Astrocyte (in vitro differentiated cells and primary cell): ENCODE data around the gene KRT37. TPM values are rescaled to one million over a fixed set of nuclear protein-coding genes. Genes with fewer than 3 reads are reported as not detected.
"Not testable (repeated sequence)": the region's sequence is repeated elsewhere in the genome, so short reads cannot be mapped to it uniquely, and the experiment has no call there.

ENCODE experiments used
- DNase-seq: peaks from one replicate; pipeline ENCODE4 v3.0.0-alpha.2; 2010; ENCODE audit warnings: low read depth
- FAIRE-seq: peaks from 2 replicates; lab custom pipeline; 2011; peaks lifted over from hg19 to GRCh38; lab: Jason Lieb, UNC
- H2AFZ ChIP-seq: 2 replicates; pipeline ENCODE4 v1.6.0; 2012; ENCODE audit warnings: low read depth, low read length, inconsistent platforms
- H3K27ac ChIP-seq: 2 replicates; pipeline ENCODE4 v1.5.1; 2011; ENCODE audit warnings: low read depth, low read length, inconsistent platforms
- H3K27me3 ChIP-seq: 2 replicates; pipeline ENCODE4 v1.6.0; 2011; ENCODE audit warnings: low read length, inconsistent platforms; ENCODE audit not compliant: insufficient read depth
- H3K36me3 ChIP-seq: 2 replicates; pipeline ENCODE4 v1.5.1; 2011; ENCODE audit warnings: low read length, inconsistent platforms; ENCODE audit not compliant: insufficient read depth
- H3K4me1 ChIP-seq: 2 replicates; pipeline ENCODE4 v1.5.1; 2011; ENCODE audit warnings: low read length, inconsistent platforms; ENCODE audit not compliant: insufficient read depth
- H3K4me2 ChIP-seq: 2 replicates; pipeline ENCODE4 v1.6.0; 2012; ENCODE audit warnings: low read length, inconsistent platforms
- H3K4me3 ChIP-seq: 2 replicates; pipeline ENCODE4 v1.5.1; 2011; ENCODE audit warnings: low read depth, mild to moderate bottlenecking, low read length, inconsistent platforms; ENCODE audit not compliant: insufficient read depth
- H3K79me2 ChIP-seq: 2 replicates; pipeline ENCODE4 v1.6.0; 2012; ENCODE audit warnings: mild to moderate bottlenecking, low read length, inconsistent platforms; ENCODE audit not compliant: insufficient read depth
- H3K9ac ChIP-seq: 2 replicates; pipeline ENCODE4 v1.6.0; 2012; ENCODE audit warnings: mild to moderate bottlenecking, low read length, inconsistent platforms
- H3K9me3 ChIP-seq: 2 replicates; pipeline ENCODE4 v1.5.1; 2012; ENCODE audit warnings: low read depth, mild to moderate bottlenecking, low read length, inconsistent platforms; ENCODE audit not compliant: insufficient read depth
- H4K20me1 ChIP-seq: 2 replicates; pipeline ENCODE4 v1.6.0; 2012; ENCODE audit warnings: low read length, inconsistent platforms; ENCODE audit not compliant: insufficient read depth
- H3K27ac Mint-ChIP-seq: one replicate; pipeline ENCODE4 v1.8.0; 2021; ENCODE audit warnings: mild to moderate bottlenecking, mixed read lengths; ENCODE audit not compliant: unreplicated experiment
- H3K27me3 Mint-ChIP-seq: one replicate; pipeline ENCODE4 v1.8.0; 2021; ENCODE audit warnings: low read depth, mixed read lengths; ENCODE audit not compliant: unreplicated experiment
- H3K36me3 Mint-ChIP-seq: one replicate; pipeline ENCODE4 v1.8.0; 2021; ENCODE audit warnings: low read depth, mixed read lengths; ENCODE audit not compliant: unreplicated experiment
- H3K4me1 Mint-ChIP-seq: one replicate; pipeline ENCODE4 v1.8.0; 2021; ENCODE audit warnings: low read depth, mixed read lengths; ENCODE audit not compliant: unreplicated experiment
- H3K4me3 Mint-ChIP-seq: one replicate; pipeline ENCODE4 v1.8.0; 2021; ENCODE audit warnings: mild to moderate bottlenecking, moderate library complexity, mixed read lengths; ENCODE audit not compliant: unreplicated experiment
- H3K9me3 Mint-ChIP-seq: one replicate; pipeline ENCODE4 v1.8.0; 2021; ENCODE audit warnings: mild to moderate bottlenecking, mixed read lengths; ENCODE audit not compliant: unreplicated experiment
- EZH2 ChIP-seq: IDR thresholded peaks from 2 replicates; pipeline ENCODE4 v1.6.1; 2012; ENCODE audit warnings: mild to moderate bottlenecking, low read length, inconsistent platforms; ENCODE audit not compliant: insufficient read depth
- total RNA-seq: library from RNA; stranded (reverse); gene quantifications from 2 replicates; pipeline ENCODE4 v1.2.1, GENCODE V29; 2021
- TF ChIP-seq, protein P1 (sequence below): IDR thresholded peaks from 2 replicates; pipeline ENCODE4 v1.5.1; 2011; ENCODE audit warnings: low read depth, mild to moderate bottlenecking, inconsistent platforms, low read length, moderate library complexity; ENCODE audit not compliant: insufficient read depth

Gene KRT37
- total RNA-seq, 1 donor from 2014 or later = not detected

DNA sequence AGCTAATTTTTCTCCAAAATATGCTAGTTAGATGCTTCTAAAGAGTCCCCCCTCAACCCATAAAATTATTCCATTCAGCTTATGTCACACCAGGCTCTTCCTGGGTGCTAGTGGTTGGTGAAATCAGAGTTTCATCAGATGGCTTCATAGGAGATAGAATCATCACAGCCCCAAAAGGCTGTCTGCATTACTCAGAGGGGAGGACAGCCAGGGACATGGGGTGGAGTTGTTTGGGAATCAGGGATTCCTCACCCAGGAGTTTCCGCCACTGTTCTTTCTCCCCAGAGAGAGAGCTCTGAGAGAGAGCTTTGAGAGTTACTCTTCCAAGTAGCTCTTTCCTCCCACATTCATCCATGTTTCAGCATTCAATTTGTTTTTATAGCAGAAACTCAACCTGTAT, 42.0 kb downstream of the KRT37 start:
- peaks cover 10% of the 10 kb centered on the region for H3K4me1 ChIP-seq
- no peaks in the 10 kb centered on the region for H3K79me2 ChIP-seq
- no peak overlapping the region for H3K9ac ChIP-seq
- H3K4me1 Mint-ChIP-seq = peaks cover 8% of the 10 kb centered on the region
- peak; percentile 34 for FAIRE-seq
- H3K36me3 Mint-ChIP-seq = no peaks in the 10 kb centered on the region
- H3K27ac Mint-ChIP-seq = no peak overlapping the region
- no peaks in the 10 kb centered on the region for H4K20me1 ChIP-seq
- no peaks in the 10 kb centered on the region for H3K27me3 Mint-ChIP-seq
- no peak for TF ChIP-seq EZH2
- TF ChIP-seq, protein P1, sequence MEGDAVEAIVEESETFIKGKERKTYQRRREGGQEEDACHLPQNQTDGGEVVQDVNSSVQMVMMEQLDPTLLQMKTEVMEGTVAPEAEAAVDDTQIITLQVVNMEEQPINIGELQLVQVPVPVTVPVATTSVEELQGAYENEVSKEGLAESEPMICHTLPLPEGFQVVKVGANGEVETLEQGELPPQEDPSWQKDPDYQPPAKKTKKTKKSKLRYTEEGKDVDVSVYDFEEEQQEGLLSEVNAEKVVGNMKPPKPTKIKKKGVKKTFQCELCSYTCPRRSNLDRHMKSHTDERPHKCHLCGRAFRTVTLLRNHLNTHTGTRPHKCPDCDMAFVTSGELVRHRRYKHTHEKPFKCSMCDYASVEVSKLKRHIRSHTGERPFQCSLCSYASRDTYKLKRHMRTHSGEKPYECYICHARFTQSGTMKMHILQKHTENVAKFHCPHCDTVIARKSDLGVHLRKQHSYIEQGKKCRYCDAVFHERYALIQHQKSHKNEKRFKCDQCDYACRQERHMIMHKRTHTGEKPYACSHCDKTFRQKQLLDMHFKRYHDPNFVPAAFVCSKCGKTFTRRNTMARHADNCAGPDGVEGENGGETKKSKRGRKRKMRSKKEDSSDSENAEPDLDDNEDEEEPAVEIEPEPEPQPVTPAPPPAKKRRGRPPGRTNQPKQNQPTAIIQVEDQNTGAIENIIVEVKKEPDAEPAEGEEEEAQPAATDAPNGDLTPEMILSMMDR = no peak
- no peak for DNase-seq
- H3K4me2 ChIP-seq = no peak overlapping the region
- H3K4me3 ChIP-seq = no peak overlapping the region
- no peaks in the 10 kb centered on the region for H3K36me3 ChIP-seq
- no peak overlapping the region for H2AFZ ChIP-seq
- peaks cover 18% of the 10 kb centered on the region for H3K9me3 Mint-ChIP-seq
- no peaks in the 10 kb centered on the region for H3K27me3 ChIP-seq
- H3K27ac ChIP-seq = peak overlapping the region; percentile 19
- H3K9me3 ChIP-seq = no peaks in the 10 kb centered on the region
- H3K4me3 Mint-ChIP-seq = no peak overlapping the region

GRCh38 chr17:41381943-41382342, 42.4 kb downstream of the KRT37 start, which contains the start of gene KRT34:
TSS of gene KRT34 (minus strand) at chr17:41382306. CDS start at chr17:41382246, 60 bp downstream.
- Histone ChIP-seq H3K4me1 (peaks cover 10% of the 10 kb centered on the region), H3K27ac (peak within 1 kb of the TSS; percentile 63)
- H2AFZ ChIP-seq, H3K9me3 ChIP-seq, H3K36me3 ChIP-seq, H3K4me1 Mint-ChIP-seq, H3K4me3 Mint-ChIP-seq, DNase-seq, H3K4me3 ChIP-seq, H3K27me3 Mint-ChIP-seq, H3K27ac Mint-ChIP-seq, H3K27me3 ChIP-seq, H4K20me1 ChIP-seq, H3K79me2 ChIP-seq, H3K4me2 ChIP-seq, FAIRE-seq, H3K36me3 Mint-ChIP-seq, H3K9ac ChIP-seq: not testable (repeated sequence)
- H3K9me3 Mint-ChIP-seq = peaks cover 15% of the 10 kb centered on the region

DNA sequence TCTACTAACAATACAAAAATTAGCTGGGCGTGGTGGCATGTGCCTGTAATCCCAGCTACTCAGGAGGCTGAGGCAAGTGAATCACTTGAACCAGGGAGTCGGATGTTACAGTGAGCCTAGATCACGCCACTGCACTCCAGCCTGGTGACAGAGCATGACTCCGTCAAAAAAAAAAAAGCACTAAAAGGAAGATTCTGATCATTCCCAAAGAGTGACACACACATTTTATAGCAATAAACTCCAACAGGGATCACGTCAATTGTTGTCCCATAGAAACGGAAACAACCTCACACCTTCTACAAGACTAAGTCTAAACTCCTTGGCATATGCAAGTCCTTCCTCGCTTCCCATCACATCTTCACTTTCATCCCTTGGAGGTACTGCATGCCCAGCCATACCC, 44.3 kb downstream of the KRT37 start:
- not testable (repeated sequence) for H3K4me3 Mint-ChIP-seq, H3K36me3 ChIP-seq, H3K79me2 ChIP-seq, H3K9me3 ChIP-seq, H3K36me3 Mint-ChIP-seq, H3K27me3 ChIP-seq, H3K4me1 Mint-ChIP-seq, H3K4me3 ChIP-seq, H3K27me3 Mint-ChIP-seq, H4K20me1 ChIP-seq
- peak; percentile 71 for DNase-seq
- Histone ChIP-seq H3K4me1 (peaks cover 10% of the 10 kb centered on the region), H2AFZ (peak overlapping the region; percentile 38), H3K4me2 (peak overlapping the region; percentile 45), H3K9ac (peak overlapping the region; percentile 38), H3K27ac (peak overlapping the region; percentile 69)
- H3K9me3 Mint-ChIP-seq = peaks cover 16% of the 10 kb centered on the region
- peak overlapping the region; percentile 4 for H3K27ac Mint-ChIP-seq
- peak; percentile 98 for FAIRE-seq
